Choroid plexus epithelial cell (primary cell): ENCODE data around the gene ITGA8.
"Not testable (repeated sequence)": the region's sequence is repeated elsewhere in the genome, so short reads cannot be mapped to it uniquely, and the experiment has no call there.

Experiments
- DNase-seq: peaks from one replicate; pipeline ENCODE4 v3.0.0-alpha.2; 2010; ENCODE audit warnings: low read depth
- H3K4me3 ChIP-seq: 2 replicates; pipeline ENCODE4 v1.5.1; 2011; ENCODE audit warnings: low read depth, mild to moderate bottlenecking, control low read depth, low read length, moderate library complexity
- TF ChIP-seq, protein P1 (sequence below): conservative IDR thresholded peaks from 2 replicates; pipeline ENCODE4 v1.5.1; 2011; ENCODE audit warnings: low read depth, mild to moderate bottlenecking, control low read depth, inconsistent platforms, low read length, moderate library complexity

Gene ITGA8

DNA sequence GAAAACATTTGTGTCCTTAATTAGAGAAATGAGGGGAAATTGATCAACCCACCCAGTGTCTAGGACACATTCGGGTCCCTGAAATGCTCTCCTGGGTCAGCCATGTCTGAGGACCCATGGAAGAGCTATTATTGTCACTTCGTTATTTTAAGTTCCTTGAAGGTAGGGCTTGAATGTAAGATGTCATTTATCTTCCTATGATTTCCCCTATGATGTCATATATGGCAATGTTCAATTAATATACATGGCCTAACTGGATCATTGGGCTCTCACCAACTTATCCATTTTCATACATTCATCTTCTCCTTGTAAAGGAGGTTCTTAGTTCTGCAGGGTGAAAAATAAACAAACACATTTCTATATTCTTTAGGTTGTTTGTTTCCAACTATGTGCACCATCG lies 235.6 kb downstream of the ITGA8 start:
- H3K4me3 ChIP-seq: no peak overlapping the region
- DNase-seq: no peak
- TF ChIP-seq, protein P1, sequence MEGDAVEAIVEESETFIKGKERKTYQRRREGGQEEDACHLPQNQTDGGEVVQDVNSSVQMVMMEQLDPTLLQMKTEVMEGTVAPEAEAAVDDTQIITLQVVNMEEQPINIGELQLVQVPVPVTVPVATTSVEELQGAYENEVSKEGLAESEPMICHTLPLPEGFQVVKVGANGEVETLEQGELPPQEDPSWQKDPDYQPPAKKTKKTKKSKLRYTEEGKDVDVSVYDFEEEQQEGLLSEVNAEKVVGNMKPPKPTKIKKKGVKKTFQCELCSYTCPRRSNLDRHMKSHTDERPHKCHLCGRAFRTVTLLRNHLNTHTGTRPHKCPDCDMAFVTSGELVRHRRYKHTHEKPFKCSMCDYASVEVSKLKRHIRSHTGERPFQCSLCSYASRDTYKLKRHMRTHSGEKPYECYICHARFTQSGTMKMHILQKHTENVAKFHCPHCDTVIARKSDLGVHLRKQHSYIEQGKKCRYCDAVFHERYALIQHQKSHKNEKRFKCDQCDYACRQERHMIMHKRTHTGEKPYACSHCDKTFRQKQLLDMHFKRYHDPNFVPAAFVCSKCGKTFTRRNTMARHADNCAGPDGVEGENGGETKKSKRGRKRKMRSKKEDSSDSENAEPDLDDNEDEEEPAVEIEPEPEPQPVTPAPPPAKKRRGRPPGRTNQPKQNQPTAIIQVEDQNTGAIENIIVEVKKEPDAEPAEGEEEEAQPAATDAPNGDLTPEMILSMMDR: no peak

DNA sequence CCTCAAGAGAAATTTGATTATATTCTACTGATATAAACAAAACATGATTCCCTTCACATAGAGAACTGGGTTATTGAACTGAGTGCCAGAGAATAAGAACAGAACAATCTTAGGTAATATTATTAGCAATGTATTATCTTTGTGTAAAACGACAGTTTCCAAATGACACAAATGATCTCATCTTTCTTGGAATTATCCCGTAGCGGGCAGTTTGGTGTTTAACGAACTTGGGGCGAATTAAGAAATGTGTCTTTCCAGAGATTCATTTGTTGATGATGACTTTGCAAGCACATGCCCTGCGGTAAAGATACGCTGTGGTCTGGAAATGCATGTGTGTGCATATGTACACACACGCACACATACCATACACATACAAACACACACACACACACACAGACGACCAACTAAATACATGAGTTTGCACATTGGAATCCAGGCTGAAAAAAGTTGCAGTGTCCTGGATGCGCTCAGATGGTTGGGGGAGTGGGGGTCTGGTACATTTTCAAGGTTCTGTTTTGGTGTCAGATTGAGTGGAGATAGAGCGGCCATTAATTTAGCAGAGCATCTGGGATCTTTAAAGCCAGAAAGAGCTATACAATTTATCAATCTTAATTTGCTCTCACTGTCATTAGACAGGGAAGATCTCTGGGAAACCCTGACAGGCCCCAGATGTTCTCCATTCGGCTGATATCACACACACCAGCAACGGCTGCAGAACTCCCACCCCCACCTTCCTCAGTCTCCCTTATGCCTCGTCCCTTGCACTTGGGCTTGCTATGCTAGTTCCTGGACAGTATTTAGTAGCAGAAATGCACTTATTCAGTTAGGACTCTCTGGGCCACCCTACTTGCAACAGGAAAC lies 236.3 kb downstream of the ITGA8 start:
- no peak overlapping the region for H3K4me3 ChIP-seq
- TF ChIP-seq, protein P1: no peak
- no peak for DNase-seq

DNA sequence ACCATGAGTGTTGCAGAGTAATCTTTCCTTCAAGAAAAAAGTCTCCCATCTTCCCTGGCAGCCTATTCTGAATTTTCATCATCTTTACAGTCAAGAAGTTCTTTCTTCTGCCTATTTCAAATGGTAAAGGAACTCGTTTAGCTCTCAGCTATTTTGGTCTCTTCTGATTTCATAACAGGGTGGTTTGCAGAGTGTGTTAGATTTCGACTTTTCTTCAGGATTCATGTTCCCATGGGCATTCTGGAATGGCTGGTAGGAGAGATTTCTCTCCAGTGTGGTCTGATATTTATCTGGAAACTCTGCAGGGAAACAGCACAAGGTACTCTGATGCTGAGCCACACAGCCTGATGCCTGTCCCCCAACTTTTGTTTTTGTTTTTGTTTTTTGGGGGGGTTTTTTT lies 237.6 kb downstream of the ITGA8 start:
- peak; percentile 44 for DNase-seq

DNA sequence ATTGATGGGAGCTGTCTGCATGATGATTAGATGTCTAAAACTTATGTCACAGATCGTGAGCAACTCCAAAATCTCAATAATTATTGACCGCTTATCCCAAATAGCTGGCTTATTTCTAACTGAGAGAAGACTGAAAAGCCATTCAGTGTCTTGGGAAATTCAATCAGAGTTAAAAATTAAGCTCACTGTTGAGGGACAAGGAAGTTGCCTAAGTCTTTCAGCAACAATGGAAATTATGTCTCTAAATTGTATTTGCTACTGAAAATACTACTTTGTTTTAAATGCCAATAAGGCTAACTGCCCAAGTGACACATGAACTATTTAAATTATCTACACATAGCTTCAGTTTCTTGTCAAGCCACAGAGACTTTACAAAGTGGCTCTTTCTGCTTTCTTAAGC lies 240.8 kb downstream of the ITGA8 start:
- H3K4me3 ChIP-seq: no peak overlapping the region
- TF ChIP-seq, protein P1: no peak
- DNase-seq: no peak

More for the DNA sequence above, 237.6 kb downstream of the ITGA8 start:
- no peak overlapping the region for H3K4me3 ChIP-seq
- TF ChIP-seq, protein P1: no peak

- H3K4me3 ChIP-seq: no peak overlapping the region
- TF ChIP-seq, protein P1: no peak
- no peak for DNase-seq
Measured at GRCh38 chr10:15478429-15478828, 241.3 kb downstream of the ITGA8 start.

- TF ChIP-seq, protein P1: no peak
- no peak overlapping the region for H3K4me3 ChIP-seq
- no peak for DNase-seq
Measured at GRCh38 chr10:15476337-15476736, 243.4 kb downstream of the ITGA8 start.

DNA sequence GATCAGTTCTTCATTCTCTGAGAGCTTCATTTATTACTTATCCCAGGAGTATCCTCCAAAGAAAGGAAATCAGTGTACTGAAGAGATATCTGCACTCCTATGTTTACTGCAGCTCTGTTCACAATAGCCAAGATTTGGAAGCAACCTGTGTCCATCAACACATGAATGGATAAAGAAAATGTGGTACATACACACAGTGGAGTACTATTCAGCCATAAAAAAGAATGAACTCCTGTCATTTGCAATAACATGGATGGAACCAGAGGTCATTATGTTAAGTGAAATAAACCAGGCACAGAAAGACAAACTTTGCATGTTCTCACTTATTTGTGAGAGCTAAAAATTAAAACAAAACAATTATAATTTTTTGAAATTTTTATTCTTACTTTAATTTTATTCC lies 244.3 kb downstream of the ITGA8 start:
- DNase-seq, H3K4me3 ChIP-seq: not testable (repeated sequence)
